HT-29 (cell line): ENCODE data around the gene INTS2. TPM values are rescaled to one million over a fixed set of nuclear protein-coding genes. Genes with fewer than 3 reads are reported as not detected.
"Not testable (repeated sequence)": the region's sequence is repeated elsewhere in the genome, so short reads cannot be mapped to it uniquely, and the experiment has no call there.

Source experiments
- DNase-seq: peaks from one replicate; pipeline ENCODE4 v3.0.0-alpha.2; 2015; ENCODE audit warnings: low spot score
- total RNA-seq: library from RNA; depleted of rRNA; stranded (reverse); fragments of >200 nt; shearing (Covaris generic); gene quantifications from 2 replicates; pipeline ENCODE4 v1.2.3, GENCODE V29; 2014

INTS2 gene
- total RNA-seq, 1 experiment from 2014 or later = 5.3 TPM

DNA sequence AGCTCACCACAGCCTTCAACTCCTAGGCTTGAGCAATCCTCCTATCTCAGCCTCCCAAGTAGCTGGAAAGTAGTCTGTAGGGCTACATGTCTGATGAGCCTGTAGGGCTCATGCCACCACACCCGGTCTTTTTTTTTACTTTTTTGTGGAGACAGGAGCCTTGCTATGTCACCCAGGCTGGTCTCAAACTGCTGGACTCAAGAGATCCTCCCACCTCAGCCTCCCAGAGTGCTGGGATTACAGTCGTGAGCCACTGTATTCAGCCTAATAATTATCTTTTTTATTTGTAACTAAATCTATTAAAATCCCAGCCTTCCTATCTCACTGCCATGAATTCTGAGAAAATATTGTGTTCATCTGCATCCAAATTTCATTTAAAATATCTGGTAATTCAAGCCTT is 79.5 kb downstream of the INTS2 start:
- DNase-seq = no peak

DNA sequence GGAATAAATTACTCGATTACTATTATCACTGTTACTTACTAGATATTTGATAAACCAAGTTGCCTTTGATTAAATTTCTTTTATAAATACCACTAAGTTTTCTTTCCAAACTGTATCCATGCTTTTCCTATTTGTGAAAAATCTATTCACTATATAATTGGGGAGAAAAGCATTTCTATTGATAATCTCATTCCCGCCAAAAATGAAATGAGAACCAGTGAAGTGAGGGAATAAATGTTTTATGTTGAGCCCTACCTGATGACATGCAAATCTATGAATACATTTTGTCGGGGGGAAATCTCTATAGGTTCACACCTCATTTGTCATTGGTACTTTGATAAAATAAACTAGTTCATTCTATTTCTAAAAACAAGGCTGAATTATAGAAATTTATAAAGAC is 80.1 kb downstream of the INTS2 start:
- DNase-seq = no peak

DNA sequence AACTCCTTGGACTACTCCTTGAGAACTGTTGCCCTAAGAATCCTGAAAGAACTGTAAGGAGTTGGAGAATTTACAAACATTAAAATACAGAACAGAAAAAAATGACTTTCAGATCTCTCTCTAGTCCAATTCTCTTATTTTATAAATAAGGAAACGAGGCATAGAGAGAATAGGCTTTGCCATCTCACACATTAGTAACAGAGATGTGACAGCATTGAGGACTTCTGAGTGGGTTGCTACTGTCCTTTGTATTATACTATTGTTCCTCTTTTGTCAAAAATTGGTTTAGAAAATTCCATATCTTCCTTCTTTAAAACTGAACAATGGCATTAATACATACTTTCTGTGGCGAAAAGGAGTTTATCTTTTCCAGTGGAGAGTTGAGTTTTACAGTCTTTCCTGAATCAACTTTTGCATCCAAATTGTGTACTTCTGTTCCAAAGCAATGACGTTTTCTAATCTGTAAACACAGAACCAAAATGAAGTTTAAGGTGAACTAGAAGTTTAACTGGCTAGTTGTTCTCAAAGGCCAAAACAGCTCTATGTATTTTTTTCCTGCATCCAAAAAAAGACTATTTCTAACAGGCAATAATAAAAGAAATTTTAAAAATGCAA is 80.9 kb downstream of the INTS2 start:
- DNase-seq = no peak

DNA sequence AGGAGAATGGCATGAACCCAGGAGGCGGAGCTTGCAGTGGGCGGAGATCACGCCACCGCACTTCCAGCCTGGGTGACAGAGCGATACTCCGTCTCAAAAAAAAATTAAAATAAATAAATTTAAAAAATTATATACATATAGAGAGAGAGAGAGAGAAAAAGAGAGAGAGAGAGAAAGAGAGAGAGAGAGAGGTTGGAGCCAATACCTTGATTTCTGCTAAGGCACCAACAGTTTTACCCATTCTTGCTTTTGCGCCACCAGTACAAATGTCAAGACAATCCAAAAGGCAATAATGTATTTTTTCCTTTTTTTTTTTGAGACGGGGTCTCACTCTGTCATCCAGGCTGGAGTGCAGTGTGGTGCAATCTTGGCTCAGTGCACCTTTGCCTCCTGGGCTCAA is 81.7 kb downstream of the INTS2 start:
- no peak for DNase-seq

DNA sequence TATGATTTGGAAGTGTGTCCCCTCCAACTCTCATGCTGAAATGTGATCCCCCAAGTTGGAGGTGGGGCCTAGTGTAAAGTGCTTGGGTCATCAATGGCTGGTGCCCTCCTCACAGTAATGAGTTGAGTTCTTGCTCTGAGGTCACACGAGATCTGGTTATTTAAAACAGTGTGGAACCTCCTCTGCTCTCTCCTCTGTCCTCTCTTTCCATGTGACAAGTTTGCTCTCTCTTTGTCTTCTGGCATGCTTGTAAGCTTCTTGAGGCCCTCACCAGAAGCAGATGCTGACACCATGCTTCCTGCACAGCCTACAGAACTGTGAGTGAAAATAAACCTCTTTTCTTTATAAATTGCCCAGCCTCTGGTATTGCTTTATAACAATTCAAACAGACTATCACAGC is 84.3 kb downstream of the INTS2 start:
- no peak for DNase-seq

DNA sequence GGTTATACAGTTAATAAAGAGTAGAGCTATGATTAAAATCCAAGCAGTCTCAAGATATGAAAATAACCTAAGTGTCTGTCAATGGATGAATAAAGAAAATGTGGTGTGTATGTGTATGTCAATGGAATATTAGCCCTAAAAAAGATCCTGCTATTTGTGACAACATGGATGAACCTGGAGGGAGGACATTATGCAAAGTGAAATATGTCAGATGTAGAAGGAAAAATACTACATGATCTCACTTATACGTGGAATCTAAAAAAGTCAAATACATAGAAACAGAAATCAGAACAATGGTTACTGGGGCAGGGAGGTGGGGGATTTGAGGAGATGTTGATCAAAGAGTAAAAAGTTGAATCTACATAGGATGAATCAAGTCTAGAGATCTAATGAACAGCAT is 84.9 kb downstream of the INTS2 start:
- no peak for DNase-seq

DNA sequence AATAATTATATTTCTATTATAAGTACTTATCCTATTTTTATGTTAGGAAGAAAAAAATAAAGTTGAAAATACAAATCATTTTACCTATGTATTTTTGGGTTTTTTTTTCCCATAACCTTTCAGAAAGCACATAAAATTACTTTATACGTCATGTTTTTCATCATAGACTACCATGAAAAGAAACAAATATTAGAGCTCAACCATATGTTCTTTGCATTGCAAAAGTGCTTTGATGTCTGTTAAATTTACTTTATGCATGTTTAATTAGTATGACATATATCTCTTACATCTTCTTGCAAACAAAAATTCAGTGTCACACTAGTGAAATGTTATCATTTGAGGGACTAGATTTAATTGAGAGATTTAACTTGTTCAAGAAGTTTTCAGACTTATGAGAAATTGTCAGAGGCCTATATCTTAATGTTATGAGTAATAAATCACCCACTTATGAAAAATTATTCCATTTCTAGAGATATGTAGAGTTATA is 88.4 kb downstream of the INTS2 start:
- DNase-seq = no peak

DNA sequence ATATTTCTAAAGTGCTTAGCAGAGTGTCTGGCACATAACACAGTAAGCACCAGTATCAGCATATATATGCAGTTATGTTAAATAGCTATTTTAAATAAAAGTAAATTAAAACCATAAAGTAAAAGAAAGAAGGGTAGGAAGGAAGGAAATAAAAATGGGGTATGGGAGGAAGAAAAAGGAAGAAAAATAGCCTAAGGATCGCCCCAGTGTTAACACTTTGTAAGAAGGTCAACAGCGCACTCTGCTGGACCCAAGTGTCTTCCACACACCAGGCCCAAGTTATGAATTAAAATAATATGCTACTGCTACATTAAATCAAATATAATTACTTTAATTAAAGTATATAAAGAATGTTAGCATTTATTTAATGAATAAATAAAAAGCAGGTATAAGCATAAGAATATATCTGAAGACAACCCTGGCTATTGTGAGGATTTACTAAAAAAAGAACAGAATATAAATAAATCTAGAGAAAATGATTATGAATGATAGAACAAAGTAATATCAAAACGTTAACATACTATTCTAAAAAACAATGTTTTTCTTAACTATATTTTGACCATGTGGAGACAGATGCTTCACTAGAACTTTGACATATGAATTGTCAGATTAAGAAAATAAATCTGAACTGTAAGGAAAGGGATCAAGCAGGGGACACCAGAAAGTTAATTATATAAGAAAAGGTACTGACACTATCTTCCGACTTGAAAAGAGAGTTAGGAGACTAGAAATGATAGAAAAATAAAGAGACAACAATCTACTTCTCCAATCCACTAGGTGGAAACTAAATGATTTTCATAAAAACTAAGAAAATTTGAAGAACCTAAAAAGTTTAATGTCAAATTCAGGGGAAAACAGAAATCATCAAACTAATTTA is 90.4 kb downstream of the INTS2 start:
- peak; percentile 85 for DNase-seq

DNA sequence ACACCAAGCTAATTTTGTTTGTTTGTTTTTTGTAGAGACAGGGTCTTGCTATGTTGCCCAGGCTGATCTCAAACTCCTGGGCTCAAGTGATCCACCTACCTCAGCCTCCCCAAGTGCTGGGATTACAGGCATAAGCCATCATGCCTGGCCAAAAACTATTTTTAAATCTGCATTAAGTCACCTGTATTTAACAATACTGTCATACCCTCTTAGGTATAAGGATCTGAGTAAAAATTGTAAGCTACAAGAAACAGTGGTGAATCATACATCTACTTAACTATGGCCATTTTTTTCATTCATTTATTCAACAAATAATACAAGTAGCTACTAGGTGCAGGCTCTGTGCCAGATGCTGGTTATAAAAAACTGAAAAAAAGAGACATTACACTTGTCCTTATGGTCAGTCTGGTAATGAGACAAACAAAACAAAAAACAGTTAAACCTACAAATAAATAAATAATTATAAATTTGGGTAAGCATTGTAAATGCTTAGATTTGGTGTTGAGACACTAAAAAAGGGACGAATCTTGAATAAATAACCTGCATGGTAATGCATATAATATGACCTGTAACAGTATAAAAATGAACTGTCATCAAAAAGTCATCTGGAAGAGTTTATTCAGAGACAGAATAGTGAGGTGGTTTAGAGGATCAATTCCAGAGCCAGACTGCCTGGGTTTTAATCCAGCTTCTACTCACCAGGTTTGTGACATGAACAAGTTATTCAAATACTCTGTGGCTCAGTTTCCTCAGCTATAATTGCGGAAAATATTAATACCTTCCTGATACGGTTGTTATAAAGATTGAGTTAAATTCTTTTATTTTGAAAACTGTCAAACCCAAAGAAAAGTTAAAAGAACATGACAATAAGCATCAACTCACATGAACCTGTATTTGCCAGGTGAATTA is 91.3 kb downstream of the INTS2 start:
- no peak for DNase-seq

DNA sequence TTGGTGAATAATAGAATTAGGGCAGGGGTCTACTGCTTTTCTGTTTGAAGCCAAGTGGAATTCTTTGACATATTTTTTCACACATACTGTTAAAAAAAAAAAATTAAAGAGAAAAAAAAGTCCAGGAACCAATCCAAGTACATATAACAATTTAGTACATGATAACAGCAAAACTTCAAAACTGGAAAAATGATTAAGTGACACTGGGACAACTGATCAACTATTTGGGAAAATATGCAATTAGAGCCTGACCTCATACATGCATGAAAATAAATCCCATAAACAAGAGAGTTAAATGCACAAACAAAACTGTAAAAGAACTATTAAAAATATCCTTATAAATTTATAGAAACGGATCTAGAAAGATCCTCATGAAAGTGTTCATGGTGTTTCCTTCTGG is 92.2 kb downstream of the INTS2 start:
- DNase-seq = no peak

DNA sequence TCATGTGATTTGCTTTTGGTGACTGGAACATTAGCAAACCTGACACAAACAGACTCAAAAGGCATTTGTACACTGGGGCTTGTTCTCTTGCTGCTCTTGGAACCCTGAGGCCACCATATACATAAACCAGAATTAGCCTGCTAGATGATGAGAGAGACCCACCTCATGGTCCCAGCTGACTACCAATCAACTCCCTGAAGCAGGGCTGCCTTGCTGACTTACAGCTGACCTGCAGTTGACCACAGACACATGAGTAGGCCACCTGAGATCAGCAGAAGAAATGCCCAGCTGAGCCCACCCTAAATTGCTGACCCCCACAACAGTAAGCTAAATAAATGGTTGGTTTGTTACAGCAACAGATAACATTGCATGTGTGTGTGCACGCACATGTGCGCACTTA is 93.2 kb downstream of the INTS2 start:
- DNase-seq = no peak

DNA sequence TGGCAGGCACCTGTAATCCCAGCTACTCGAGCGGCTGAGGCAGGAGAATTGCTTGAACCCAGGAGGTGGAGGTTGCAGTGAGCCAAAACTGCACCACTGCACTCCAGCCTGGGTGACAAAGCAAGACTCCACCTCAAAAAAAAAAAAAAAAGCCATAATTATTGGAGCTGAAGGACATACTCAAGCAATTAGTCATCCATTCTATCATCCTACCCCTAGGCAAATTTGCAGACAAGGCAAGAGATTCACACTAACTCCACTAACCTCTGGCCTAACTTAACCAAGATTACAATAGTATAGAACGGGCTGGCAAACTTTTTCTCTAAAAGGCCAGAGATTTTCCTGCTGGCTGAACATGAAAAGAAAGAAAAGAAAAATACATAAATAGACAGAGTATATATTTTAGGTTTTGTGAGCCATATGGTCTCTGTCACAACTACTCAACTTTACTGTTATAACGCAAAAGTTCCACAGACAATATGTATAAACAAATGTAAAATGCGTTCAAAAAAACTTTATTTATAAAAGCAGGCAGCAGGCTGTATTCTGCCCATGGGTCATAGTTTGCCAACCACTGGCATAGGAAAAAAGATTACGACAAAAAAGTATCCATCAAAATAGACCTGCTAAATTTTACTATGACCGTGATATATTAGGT is 94.1 kb downstream of the INTS2 start:
- peak; percentile 23 for DNase-seq

DNA sequence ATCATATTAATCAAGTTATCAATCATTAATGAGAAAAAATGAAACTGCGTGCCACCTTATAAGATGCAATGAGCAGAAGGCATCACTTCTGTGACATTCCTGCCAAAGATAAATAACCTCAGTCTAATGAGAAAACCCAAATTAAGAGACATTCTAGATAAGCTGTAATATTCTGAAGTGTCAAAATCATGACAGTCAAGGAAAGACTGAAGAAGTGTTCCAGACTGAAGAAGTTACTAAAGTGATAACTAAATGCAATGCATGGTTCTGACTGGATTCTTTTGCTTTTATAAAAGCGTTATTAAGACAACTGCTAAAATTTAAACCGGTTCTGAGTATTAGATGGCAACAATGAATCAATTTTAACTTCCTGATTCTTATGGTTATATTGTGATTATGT is 95.3 kb downstream of the INTS2 start:
- no peak for DNase-seq

DNA sequence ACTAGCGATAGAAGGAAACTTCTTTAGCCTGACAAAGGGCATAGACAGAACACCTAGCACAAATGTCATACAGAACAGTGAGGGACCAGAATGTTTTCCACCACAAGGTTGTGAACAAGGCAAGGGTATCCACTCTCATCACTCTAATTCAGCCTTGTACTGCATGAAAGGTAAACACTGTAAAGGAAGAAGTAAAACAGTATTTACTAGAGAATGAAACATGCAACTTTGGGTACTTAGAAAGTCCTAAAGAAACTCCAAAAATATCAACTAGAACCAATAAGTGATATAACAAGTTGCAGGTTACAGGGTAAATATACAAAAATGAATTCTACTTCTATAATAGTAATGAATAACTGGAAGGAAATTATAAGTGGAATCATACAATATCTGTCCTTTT is 96.7 kb downstream of the INTS2 start:
- no peak for DNase-seq

DNA sequence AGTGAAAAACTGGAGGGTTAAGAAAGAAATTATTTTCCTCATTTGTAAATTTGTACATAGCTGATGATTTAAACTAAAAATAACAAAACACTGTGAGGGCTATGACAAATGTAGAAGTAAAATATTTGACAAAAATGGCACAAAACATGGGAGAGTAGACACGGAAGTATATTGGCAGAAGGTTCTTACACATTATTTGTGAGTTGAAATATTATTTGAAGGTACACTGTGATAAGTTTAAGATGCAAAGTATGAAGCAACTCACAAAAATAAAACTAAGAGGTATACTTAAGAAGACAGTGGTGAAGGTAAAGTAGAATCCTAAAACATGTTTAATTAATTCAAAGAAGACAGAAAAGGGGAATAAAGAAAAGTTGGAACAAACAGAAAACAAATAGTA is 99.1 kb downstream of the INTS2 start:
- DNase-seq = no peak

DNA sequence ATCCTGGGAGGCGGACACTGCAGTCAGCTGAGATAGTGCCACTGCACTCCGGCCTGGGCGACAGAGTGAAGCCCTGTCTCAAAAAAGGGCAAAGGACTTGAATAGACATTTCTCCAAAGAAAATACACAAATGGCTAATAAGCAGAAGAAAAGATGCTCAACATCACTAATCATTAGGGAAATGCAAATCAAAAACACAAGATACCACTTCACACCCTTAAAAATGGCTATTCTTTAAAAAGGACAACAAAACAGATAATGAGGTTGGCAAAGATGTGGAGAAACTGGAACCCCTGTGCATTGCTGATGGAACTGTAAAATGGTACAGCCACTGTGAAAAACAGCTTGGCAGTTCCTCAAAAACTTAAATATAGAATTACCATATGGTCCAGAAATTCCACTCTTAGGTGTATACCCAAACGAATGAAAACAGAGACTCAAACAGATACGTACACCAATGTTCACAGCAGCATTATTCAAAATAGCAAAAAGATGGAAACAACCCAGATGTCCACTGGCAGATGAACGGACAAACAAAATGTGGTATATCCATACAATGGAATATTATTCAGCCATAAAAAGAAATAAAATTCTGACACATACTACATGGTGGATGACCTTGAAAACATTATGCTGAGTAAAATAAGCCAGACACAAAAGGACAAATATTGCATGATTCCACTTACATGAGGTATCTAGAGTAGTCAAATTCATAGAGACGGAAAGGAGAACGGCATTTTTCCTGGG is 100.0 kb downstream of the INTS2 start:
- DNase-seq = no peak

DNA sequence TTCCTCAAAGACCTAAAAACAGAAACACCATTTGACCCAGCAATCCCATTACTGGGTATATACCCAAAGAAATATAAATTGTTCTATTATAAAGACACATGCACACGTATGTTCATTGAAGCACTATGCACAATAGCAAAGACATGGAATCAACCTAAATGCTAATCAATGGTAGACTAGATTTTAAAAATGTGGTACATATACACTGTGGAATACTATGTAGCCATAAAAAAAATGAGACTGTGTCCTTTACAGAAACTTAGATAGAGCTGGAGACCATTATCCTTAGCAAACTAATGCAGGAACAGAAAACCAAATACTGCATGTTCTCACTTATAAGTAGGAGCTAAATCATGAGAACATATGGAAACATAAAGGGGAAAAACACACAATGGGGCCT is 100.9 kb downstream of the INTS2 start:
- DNase-seq = not testable (repeated sequence)

DNA sequence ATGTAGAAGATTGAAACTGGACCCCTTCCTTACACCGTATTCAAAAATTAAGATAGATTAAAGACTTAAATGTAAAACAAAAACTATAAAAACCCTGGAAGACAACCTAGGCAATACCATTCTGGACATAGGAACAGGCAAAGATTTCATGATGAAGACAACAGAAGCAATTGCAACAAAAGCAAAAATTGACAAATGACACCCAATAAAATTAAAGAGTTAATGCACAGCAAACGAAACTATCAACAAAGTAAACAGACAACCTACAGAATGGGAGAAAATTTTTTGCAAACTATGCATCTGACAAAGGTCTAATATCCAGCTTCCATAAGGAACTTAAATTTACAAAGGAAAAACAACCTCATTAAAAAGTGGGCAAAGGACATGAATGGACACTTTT is 101.6 kb downstream of the INTS2 start:
- DNase-seq = not testable (repeated sequence)

DNA sequence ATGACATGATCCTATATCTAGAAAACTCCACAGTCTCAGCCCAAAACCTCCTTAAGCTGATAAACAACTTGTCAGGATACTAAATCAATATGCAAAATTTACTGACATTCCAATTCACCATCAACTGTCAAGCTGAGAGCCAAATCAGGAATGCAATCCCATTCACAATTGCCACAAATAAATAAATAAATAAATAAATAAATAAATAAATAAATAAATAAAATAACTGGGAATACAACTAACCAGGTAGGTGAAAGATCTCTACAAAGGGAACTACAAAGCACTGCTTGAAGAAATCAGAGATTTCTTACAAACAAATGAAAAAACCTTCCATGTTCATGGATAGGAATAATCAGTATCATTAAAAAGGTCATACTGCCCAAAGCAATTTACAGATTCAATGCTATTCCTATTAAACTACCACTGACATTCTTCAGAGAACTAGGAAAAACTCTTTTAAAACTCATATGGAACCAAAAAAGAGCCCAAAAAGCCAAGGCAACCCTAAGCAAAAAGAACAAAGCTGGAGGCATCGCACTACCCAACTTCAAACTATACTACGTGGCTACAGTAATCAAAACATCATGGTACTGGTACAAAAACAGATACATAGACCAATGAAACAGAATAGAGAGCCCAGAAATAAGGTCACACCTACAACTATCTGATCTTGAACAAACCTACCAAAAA is 102.2 kb downstream of the INTS2 start:
- DNase-seq = no peak
